Endothelial cell of umbilical vein (primary cell): Measurements from ENCODE around the gene MROH8. TPM values are rescaled to one million over a fixed set of nuclear protein-coding genes. Genes with fewer than 3 reads are reported as not detected.

Experiments
- BruUV-seq: library from RNA; stranded (reverse); fragments of 400-500 nt; replicated peaks from 2 replicates; lab custom pipeline; 2021; lab: Mats Ljungman, UMichigan
- CTCF ChIA-PET: fragments of 300-600, 350-600 bp; sonication (Branson Sonifier 250); formaldehyde crosslinking; loops from one replicate; lab custom pipeline; 2021; ENCODE audit warnings: antibody characterized with exemption, inconsistent platforms; lab: Charles Lee
- POLR2A ChIA-PET: fragments of 300-600, 350-600 bp; sonication (Branson Sonifier 250); formaldehyde crosslinking; loops from one replicate; lab custom pipeline; 2021; ENCODE audit warnings: antibody characterized with exemption, inconsistent platforms; lab: Charles Lee
- DNase-seq: peaks from one replicate; pipeline ENCODE4 v3.0.0-alpha.2; 2011; ENCODE audit warnings: low read depth, low spot score
- FAIRE-seq: peaks from 2 replicates; lab custom pipeline; 2011; peaks lifted over from hg19 to GRCh38; lab: Jason Lieb, UNC
- H2AFZ ChIP-seq: 2 replicates; pipeline ENCODE4 v1.6.0; 2012; ENCODE audit warnings: low read depth, low read length, control low read depth, inconsistent platforms
- H3K27ac ChIP-seq: 2 replicates; pipeline ENCODE4 v1.5.1; 2011; ENCODE audit warnings: low read depth, mild to moderate bottlenecking, control low read depth, low read length, moderate library complexity; ENCODE audit not compliant: insufficient read depth
- H3K27me3 ChIP-seq, 2 experiments: 2 replicates each; pipeline versions ENCODE4 v1.6.0 to v1.6.1; 2011; ENCODE audit warnings: low read length in 2 of 2, mixed read lengths in 1 of 2; ENCODE audit not compliant: control insufficient read depth in 2 of 2, insufficient read depth in 2 of 2
- H3K36me3 ChIP-seq, 2 experiments: 2 replicates in 1 of 2; 3 replicates in 1 of 2; pipeline ENCODE4 v1.5.1; 2011; ENCODE audit warnings: low read length in 2 of 2, mild to moderate bottlenecking in 1 of 2, moderate library complexity in 1 of 2; ENCODE audit not compliant: control insufficient read depth in 2 of 2, insufficient read depth in 2 of 2; ENCODE audit errors: extremely low read depth in 1 of 2
- H3K4me1 ChIP-seq: 3 replicates; pipeline ENCODE4 v1.5.1; 2011; ENCODE audit warnings: mild to moderate bottlenecking, low read length; ENCODE audit not compliant: control insufficient read depth, insufficient read depth; ENCODE audit errors: extremely low read depth
- H3K4me2 ChIP-seq: 2 replicates; pipeline ENCODE4 v1.6.1; 2011; ENCODE audit warnings: low read length, control low read depth, mixed read lengths; ENCODE audit not compliant: insufficient read depth
- H3K4me3 ChIP-seq, 3 experiments: fragments of 200-600 bp in 1 of 3; sonication (generic), shearing (Covaris generic) in 1 of 3; replicated peaks in 1 of 3; 2 replicates each; pipeline ENCODE4 v1.5.1; 2011 to 2016; ENCODE audit warnings: control low read depth in 3 of 3, low read length in 3 of 3, mild to moderate bottlenecking in 2 of 3, inconsistent platforms in 1 of 3, low read depth in 1 of 3, moderate library complexity in 1 of 3; ENCODE audit not compliant: insufficient read depth in 1 of 3
- H3K79me2 ChIP-seq: 2 replicates; pipeline ENCODE4 v1.6.0; 2012; ENCODE audit warnings: low read length, inconsistent platforms; ENCODE audit not compliant: control insufficient read depth, insufficient read depth
- H3K9ac ChIP-seq: replicated peaks from 2 replicates; pipeline ENCODE3; 2011; ENCODE audit warnings: low read length, control low read depth; ENCODE audit not compliant: insufficient read depth; ENCODE audit errors: extremely low read depth
- H3K9me1 ChIP-seq: replicated peaks from 3 replicates; pipeline ENCODE4 v1.6.0; 2011; ENCODE audit warnings: mild to moderate bottlenecking, low read length; ENCODE audit not compliant: control insufficient read depth, insufficient read depth; ENCODE audit errors: extremely low read depth
- H3K9me3 ChIP-seq: replicated peaks from 2 replicates; pipeline ENCODE4 v1.5.1; 2012; ENCODE audit warnings: low read length, inconsistent platforms; ENCODE audit not compliant: control insufficient read depth, insufficient read depth
- H4K20me1 ChIP-seq: replicated peaks from 2 replicates; pipeline ENCODE3; 2011; ENCODE audit warnings: mild to moderate bottlenecking, low read length; ENCODE audit not compliant: control insufficient read depth, insufficient read depth; ENCODE audit errors: extremely low read depth
- CTCF ChIP-seq, 2 donors: IDR thresholded peaks; 1 replicate in 1 of 2; 2 replicates in 1 of 2; pipeline ENCODE4 v1.5.1; 2011; ENCODE audit warnings: low read length in 2 of 2, mild to moderate bottlenecking in 2 of 2, moderate library complexity in 2 of 2, control low read depth in 1 of 2, inconsistent platforms in 1 of 2, low read depth in 1 of 2; ENCODE audit not compliant: insufficient read depth in 1 of 2; ENCODE audit errors: extremely low read depth in 1 of 2
- EZH2 ChIP-seq: IDR thresholded peaks from 2 replicates; pipeline ENCODE4 v1.6.1; 2012; ENCODE audit warnings: borderline replicate concordance, low read depth, mild to moderate bottlenecking, moderate library complexity, low read length, inconsistent platforms; ENCODE audit not compliant: severe bottlenecking
- FOS ChIP-seq: IDR thresholded peaks from 2 replicates; pipeline ENCODE4 v1.6.1; 2011; ENCODE audit warnings: mild to moderate bottlenecking, low read length, moderate library complexity, borderline replicate concordance; ENCODE audit not compliant: insufficient read depth
- JUN ChIP-seq: IDR thresholded peaks from 2 replicates; pipeline ENCODE4 v1.6.1; 2011; ENCODE audit warnings: borderline replicate concordance, low read depth; ENCODE audit not compliant: insufficient read length, insufficient read depth
- POLR2AphosphoS5 ChIP-seq: IDR thresholded peaks from 2 replicates; pipeline ENCODE4 v1.6.1; 2012; ENCODE audit warnings: low read depth, mild to moderate bottlenecking, control low read depth, low read length, moderate library complexity; ENCODE audit not compliant: insufficient read depth
- dilution Hi-C: fragments of 300-500 bp; cut with MboI; formaldehyde crosslinking; loops from one replicate; pipeline ENCODE4 v1.15.0; 2019; ENCODE audit warnings: low sequenced_read_pairs; ENCODE audit not compliant: extremely low pct_ligation_motif_present
- intact Hi-C: fragments of 100-400 bp; cut with micrococcal nuclease; formaldehyde crosslinking; loops from one replicate; pipeline ENCODE4 v1.10.0; 2022
- polyA plus RNA-seq, 4 experiments: library from polyadenylated mRNA; depleted of rRNA in 3 of 4; stranded (reverse) in 3 of 4; unstranded in 1 of 4; fragments of >200 nt; gene quantifications; 2 replicates each; pipeline versions ENCODE4 v1.2.1 to v1.2.3, GENCODE V29; 2011 to 2012; ENCODE audit warnings: missing spikeins in 1 of 4
- total RNA-seq: library from RNA; stranded (reverse); gene quantifications from 2 replicates; pipeline ENCODE4 v1.2.3, GENCODE V29; 2021

Gene MROH8
- total and polyA plus RNA-seq, 2 donors (not counting 3 experiments of a cell fraction or from before 2014, with no cell fraction given) = 1.3 to 1.5 TPM

- POLR2A ChIA-PET = no interaction called here
- intact Hi-C loops = no loop called here
Measured at GRCh38 chr20:37102571-37102970, 76.8 kb downstream of the MROH8 start.

More at GRCh38 chr20:37102571-37102970, 76.8 kb downstream of the MROH8 start:
- CTCF ChIA-PET = interaction anchor here (1.7 kb wide), 1 partner anchor 94 kb away, joined by 3 read pairs; no protein-coding TSS in a partner anchor
- no peak overlapping the region for H2AFZ ChIP-seq
- no peak overlapping the region for H3K4me3 ChIP-seq
- no peak overlapping the region for H3K27ac ChIP-seq
- H3K4me2 ChIP-seq = no peak overlapping the region
- TF ChIP-seq POLR2AphosphoS5 (no peak), JUN (no peak), EZH2 (no peak), FOS (no peak), CTCF (IDR thresholded peaks at IDR 0.05; ENCODE audit: extremely low read depth in 1 of 2, insufficient read depth in 1 of 2, low read depth in 1 of 2, low read length in 2 of 2) (no peak)
- no peaks in the 10 kb centered on the region for H3K4me1 ChIP-seq
- FAIRE-seq = no peak
- H3K27me3 ChIP-seq = no peaks in the 10 kb centered on the region
- no peaks in the 10 kb centered on the region for H3K36me3 ChIP-seq
- BruUV-seq = no TSS peak
- dilution Hi-C loops = no loop called here
- no peak overlapping the region for H3K9ac ChIP-seq
- no peak for DNase-seq
- no peaks in the 10 kb centered on the region for H4K20me1 ChIP-seq
- no peaks in the 10 kb centered on the region for H3K9me3 ChIP-seq
- no peaks in the 10 kb centered on the region for H3K9me1 ChIP-seq
- H3K79me2 ChIP-seq = no peaks in the 10 kb centered on the region
